ENCODE results near the gene UBE2QL1.

GRCh38 chr5:6472792-6473191, 24.1 kb downstream of the UBE2QL1 start:
- TF ChIP-seq CTCF (IDR thresholded peaks at IDR 0.05) (no peak), POLR2A (IDR thresholded peaks at IDR 0.05) (no peak)

Measured in body of pancreas (tissue), 4 donors.